Hepatocyte (in vitro differentiated cells): Measurements from ENCODE around the gene DENND4A.

Experiments used
- EZH2 ChIP-seq: fragments of 200-600 bp; sonication (generic); IDR thresholded peaks from 2 replicates; pipeline ENCODE4 v1.6.1; 2016; ENCODE audit warnings: antibody characterized with exemption, mild to moderate bottlenecking, borderline replicate concordance
- TF ChIP-seq, protein P1 (sequence below): fragments of 200-600 bp; sonication (generic); IDR thresholded peaks from 2 replicates; pipeline ENCODE4 v1.5.1; 2016; ENCODE audit warnings: antibody characterized with exemption, mild to moderate bottlenecking; ENCODE audit not compliant: poor library complexity

DNA sequence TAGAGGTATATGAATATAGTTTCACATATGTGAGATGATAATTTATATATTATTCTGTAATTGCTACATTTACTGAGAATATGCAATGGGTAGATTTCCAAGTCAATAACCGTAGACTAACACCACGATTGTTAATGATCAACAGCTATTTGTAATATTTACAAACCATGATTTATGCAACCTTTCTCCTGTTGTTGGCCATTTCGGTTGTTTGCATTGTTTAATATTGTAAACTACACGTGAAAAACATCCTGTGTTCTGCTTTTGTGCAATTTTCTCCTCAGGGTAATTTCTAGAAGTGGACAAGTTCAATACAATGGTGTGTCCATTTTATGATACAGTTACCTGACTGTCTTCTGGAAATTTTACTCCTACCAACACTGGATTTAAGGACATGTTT lies 47.9 kb upstream of the DENND4A start:
- TF ChIP-seq, protein P1, sequence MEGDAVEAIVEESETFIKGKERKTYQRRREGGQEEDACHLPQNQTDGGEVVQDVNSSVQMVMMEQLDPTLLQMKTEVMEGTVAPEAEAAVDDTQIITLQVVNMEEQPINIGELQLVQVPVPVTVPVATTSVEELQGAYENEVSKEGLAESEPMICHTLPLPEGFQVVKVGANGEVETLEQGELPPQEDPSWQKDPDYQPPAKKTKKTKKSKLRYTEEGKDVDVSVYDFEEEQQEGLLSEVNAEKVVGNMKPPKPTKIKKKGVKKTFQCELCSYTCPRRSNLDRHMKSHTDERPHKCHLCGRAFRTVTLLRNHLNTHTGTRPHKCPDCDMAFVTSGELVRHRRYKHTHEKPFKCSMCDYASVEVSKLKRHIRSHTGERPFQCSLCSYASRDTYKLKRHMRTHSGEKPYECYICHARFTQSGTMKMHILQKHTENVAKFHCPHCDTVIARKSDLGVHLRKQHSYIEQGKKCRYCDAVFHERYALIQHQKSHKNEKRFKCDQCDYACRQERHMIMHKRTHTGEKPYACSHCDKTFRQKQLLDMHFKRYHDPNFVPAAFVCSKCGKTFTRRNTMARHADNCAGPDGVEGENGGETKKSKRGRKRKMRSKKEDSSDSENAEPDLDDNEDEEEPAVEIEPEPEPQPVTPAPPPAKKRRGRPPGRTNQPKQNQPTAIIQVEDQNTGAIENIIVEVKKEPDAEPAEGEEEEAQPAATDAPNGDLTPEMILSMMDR = no peak
- no peak for TF ChIP-seq EZH2
